ENCODE results near the gene DOK3.

DOK3 gene

DNA sequence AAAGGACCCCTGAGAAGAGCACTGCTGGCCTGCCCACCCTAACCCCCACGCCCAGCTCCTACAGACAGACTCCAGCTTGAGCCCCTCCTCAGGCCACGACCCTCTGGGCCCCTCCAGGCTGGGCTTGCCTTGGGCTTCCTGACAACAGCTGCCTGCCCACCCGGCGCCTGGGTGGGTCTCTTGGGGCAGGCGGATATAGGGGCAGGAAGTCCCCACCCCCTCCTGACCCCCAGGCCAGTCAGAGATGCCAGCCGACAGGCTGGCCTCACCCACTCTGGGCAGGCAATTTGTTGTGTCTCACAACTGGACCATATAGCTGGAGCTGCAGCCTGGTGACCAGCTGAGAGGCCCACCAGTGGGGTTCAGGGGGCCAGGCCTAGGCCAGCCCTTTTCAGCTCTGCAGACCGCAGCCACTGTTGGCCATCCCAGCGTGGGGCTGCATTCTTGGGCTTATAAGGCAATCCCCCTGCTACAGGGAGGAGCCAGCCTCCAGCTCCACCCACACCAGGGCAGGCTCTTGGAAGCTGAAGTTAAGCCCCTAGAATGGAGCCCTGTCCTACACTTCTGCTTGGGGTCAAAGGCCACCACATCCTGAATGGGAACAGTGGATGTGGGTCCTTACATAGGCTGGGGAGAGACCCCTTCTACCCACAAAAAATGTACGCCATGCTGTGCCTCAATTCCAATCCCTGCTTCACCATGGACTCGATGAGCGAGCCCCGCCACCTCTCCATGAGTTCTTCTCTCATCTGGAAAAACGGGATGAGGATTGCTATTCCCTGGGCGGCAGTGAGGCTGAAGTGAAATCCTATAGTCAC lies 14.2 kb downstream of the DOK3 start:
- Histone ChIP-seq H3K4me3 (replicated peaks; ENCODE audit: insufficient read depth, low read length) (peak overlapping the region; percentile 81), H3K27ac (replicated peaks) (peak overlapping the region; percentile 55), H3K27me3 (ENCODE audit: insufficient read depth, poor library complexity, severe bottlenecking) (no peaks in the 10 kb centered on the region)
- DNase-seq (ENCODE audit: low read depth in 1 of 2, low spot score in 1 of 2) = peak in 1 of 2 experiments; percentile 70
- no peak for TF ChIP-seq SPI1 (IDR thresholded peaks at IDR 0.05; ENCODE audit: borderline replicate concordance, low read depth)
- TF ChIP-seq POLR2AphosphoS5 (IDR thresholded peaks at IDR 0.05; ENCODE audit: low read depth) = peak; percentile 12; the same call in 1 of the 2 replicates

DNA sequence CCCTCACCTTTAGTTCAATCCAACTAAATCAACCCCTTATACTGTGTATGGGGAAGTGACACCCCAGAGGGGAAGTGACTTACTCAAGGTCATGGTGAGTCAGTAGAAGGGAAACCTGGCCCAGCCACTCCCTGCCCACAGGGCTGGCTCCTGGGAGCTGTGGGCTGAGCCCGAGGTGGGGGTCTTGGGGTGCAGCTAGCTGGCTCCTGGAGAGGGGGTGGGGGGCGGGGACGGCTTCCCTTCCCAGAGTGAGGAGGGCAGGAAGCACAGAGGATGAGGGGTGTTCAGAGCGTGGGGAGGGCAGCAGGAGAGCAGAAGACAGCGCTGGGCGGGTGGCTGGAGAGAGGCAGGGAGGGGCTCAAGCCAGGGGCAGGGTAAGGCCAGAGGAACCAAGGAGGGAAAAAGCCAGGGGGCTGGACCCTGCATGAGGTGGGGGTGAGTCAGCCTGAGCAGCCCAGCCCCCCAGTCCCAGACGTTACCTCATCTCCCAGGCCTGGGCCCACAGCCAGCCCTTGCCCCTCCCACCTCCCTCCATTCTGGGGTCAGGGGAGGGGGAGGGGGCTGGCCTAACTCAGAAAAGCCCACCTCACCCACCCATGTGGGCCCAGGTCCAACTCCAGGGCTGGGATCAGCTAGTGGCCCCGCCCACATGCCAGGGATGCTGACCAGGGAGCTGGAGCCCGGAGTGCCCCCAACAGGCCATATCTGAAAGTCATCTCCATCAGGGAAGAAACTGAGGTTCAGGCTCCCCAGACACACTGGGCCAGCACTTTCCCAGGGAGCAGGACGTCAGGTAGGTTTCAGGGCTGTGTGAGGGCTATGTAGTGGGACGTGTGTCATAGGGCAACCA lies 15.1 kb downstream of the DOK3 start:
- DNase-seq (ENCODE audit: low read depth in 1 of 2, low spot score in 1 of 2) = peak; percentile 90 to 93
- Histone ChIP-seq H3K27ac (replicated peaks) (peak overlapping the region; percentile 55), H3K27me3 (ENCODE audit: insufficient read depth, poor library complexity, severe bottlenecking) (no peaks in the 10 kb centered on the region), H3K4me3 (replicated peaks; ENCODE audit: insufficient read depth, low read length) (peak overlapping the region; percentile 22)
- no peak for TF ChIP-seq GABPA (IDR thresholded peaks at IDR 0.05; ENCODE audit: low read depth)
- TF ChIP-seq SPI1 (IDR thresholded peaks at IDR 0.05; ENCODE audit: borderline replicate concordance, low read depth) = peak; percentile 100

DNA sequence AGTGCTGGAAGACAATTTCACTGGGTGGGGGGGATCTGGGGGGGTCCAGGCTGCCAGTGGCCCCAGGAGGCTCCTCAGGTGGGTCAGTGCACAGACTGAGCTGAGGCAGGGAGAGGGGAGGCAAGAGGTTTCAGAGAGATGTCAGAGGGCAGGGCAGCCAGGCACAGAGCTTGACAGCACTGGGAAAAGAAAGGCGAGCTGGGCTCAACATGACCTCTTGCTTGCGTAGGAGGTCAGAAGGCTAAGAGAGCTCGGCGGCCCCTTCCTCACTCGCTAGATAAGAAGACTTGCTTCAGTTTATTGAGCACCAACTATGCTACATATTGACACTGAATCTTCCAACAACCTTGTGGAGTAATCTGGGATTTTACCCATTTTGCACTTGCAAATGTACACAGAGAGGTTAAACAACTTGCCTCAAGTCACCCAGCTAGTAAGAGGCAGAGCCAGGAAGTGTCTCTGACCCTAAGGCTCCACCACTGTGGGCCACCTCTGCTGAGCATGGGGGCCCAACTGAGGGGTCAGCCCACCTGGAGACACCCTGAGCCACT lies 15.8 kb downstream of the DOK3 start:
- no peak for TF ChIP-seq POLR2AphosphoS5 (IDR thresholded peaks at IDR 0.05; ENCODE audit: low read depth)
- TF ChIP-seq, protein P1, sequence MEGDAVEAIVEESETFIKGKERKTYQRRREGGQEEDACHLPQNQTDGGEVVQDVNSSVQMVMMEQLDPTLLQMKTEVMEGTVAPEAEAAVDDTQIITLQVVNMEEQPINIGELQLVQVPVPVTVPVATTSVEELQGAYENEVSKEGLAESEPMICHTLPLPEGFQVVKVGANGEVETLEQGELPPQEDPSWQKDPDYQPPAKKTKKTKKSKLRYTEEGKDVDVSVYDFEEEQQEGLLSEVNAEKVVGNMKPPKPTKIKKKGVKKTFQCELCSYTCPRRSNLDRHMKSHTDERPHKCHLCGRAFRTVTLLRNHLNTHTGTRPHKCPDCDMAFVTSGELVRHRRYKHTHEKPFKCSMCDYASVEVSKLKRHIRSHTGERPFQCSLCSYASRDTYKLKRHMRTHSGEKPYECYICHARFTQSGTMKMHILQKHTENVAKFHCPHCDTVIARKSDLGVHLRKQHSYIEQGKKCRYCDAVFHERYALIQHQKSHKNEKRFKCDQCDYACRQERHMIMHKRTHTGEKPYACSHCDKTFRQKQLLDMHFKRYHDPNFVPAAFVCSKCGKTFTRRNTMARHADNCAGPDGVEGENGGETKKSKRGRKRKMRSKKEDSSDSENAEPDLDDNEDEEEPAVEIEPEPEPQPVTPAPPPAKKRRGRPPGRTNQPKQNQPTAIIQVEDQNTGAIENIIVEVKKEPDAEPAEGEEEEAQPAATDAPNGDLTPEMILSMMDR (IDR thresholded peaks at IDR 0.05; ENCODE audit: insufficient read depth, low read length) = no peak
- TF ChIP-seq, protein P2, sequence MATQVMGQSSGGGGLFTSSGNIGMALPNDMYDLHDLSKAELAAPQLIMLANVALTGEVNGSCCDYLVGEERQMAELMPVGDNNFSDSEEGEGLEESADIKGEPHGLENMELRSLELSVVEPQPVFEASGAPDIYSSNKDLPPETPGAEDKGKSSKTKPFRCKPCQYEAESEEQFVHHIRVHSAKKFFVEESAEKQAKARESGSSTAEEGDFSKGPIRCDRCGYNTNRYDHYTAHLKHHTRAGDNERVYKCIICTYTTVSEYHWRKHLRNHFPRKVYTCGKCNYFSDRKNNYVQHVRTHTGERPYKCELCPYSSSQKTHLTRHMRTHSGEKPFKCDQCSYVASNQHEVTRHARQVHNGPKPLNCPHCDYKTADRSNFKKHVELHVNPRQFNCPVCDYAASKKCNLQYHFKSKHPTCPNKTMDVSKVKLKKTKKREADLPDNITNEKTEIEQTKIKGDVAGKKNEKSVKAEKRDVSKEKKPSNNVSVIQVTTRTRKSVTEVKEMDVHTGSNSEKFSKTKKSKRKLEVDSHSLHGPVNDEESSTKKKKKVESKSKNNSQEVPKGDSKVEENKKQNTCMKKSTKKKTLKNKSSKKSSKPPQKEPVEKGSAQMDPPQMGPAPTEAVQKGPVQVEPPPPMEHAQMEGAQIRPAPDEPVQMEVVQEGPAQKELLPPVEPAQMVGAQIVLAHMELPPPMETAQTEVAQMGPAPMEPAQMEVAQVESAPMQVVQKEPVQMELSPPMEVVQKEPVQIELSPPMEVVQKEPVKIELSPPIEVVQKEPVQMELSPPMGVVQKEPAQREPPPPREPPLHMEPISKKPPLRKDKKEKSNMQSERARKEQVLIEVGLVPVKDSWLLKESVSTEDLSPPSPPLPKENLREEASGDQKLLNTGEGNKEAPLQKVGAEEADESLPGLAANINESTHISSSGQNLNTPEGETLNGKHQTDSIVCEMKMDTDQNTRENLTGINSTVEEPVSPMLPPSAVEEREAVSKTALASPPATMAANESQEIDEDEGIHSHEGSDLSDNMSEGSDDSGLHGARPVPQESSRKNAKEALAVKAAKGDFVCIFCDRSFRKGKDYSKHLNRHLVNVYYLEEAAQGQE (IDR thresholded peaks at IDR 0.05; ENCODE audit: insufficient replicate concordance, low read depth) = no peak
- TF ChIP-seq SPI1 (IDR thresholded peaks at IDR 0.05; ENCODE audit: borderline replicate concordance, low read depth) = no peak
- no peak for TF ChIP-seq GABPA (IDR thresholded peaks at IDR 0.05; ENCODE audit: low read depth)
- H3K27me3 ChIP-seq (ENCODE audit: insufficient read depth, poor library complexity, severe bottlenecking) = no peaks in the 10 kb centered on the region
- no peak overlapping the region for H3K4me3 ChIP-seq (replicated peaks; ENCODE audit: insufficient read depth, low read length)
- no peak for DNase-seq (ENCODE audit: low read depth in 1 of 2, low spot score in 1 of 2)
- H3K27ac ChIP-seq (replicated peaks) = peak overlapping the region; percentile 55

DNA sequence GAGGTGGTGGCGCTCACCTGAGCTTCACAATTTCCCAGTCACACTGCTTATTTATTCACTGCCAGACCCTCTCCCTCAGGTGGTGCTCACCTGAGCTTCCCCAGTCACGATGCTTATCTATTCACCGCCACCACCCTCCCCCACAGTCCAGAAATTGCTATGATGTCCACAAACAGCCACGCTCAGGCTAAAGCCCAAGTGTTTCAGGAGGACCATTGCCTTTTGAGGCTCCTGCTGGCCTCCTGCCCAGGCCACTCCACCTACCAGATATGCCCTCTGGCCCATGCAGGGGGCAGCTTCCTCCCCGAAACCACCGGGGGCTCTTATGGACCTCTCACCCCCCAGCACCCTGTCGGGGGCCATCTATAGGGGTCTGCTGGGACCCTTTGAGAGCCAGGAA lies 16.8 kb downstream of the DOK3 start:
- Histone ChIP-seq H3K4me3 (replicated peaks; ENCODE audit: insufficient read depth, low read length) (no peak overlapping the region), H3K27me3 (ENCODE audit: insufficient read depth, poor library complexity, severe bottlenecking) (no peaks in the 10 kb centered on the region), H3K27ac (replicated peaks) (peak overlapping the region; percentile 55; the same call in 1 of the 2 replicates)
- DNase-seq (ENCODE audit: low read depth in 1 of 2, low spot score in 1 of 2) = no peak
- TF ChIP-seq, protein P1 (IDR thresholded peaks at IDR 0.05; ENCODE audit: insufficient read depth, low read length) = no peak
- TF ChIP-seq, protein P2 (IDR thresholded peaks at IDR 0.05; ENCODE audit: insufficient replicate concordance, low read depth) = no peak
